Activated naive CD8-positive, alpha-beta T cell treated with anti-CD3 and anti-CD28 coated beads, Interleukin-2, amount 10 ng/mL, durations not matched to agents 7 days and 5 days (primary cell): ENCODE results near the gene LIPH. TPM values are rescaled to one million over a fixed set of nuclear protein-coding genes. Genes with fewer than 3 reads are reported as not detected.
"Not testable (repeated sequence)": the region's sequence is repeated elsewhere in the genome, so short reads cannot be mapped to it uniquely, and the experiment has no call there.

Experiments used
- ATAC-seq: fragments of 150-1000 bp; cut with Tn5 transposase; one replicate; pipeline ENCODE4 v1.10.0; 2021; ENCODE audit warnings: low read depth, moderate library complexity
- POLR2A ChIA-PET: fragments of 350-600 bp; sonication (Branson Sonifier 250); formaldehyde crosslinking; loops from one replicate; lab custom pipeline; 2021; ENCODE audit warnings: antibody characterized with exemption; lab: Charles Lee
- DNase-seq: peaks from one replicate; pipeline ENCODE4 v3.0.0; 2021
- H3K27ac Mint-ChIP-seq: one replicate; pipeline ENCODE4 v1.8.0; 2022; ENCODE audit warnings: mild to moderate bottlenecking, mixed read lengths
- H3K27me3 Mint-ChIP-seq: one replicate; pipeline ENCODE4 v1.8.0; 2022; ENCODE audit warnings: mild to moderate bottlenecking, moderate library complexity, mixed read lengths
- H3K36me3 Mint-ChIP-seq: one replicate; pipeline ENCODE4 v1.8.0; 2021; ENCODE audit warnings: mild to moderate bottlenecking, mixed read lengths
- H3K4me1 Mint-ChIP-seq: one replicate; pipeline ENCODE4 v1.8.0; 2021; ENCODE audit warnings: mixed read lengths
- H3K4me3 Mint-ChIP-seq: one replicate; pipeline ENCODE4 v1.8.0; 2022; ENCODE audit warnings: mild to moderate bottlenecking, moderate library complexity, mixed read lengths
- H3K9me3 Mint-ChIP-seq: one replicate; pipeline ENCODE4 v1.8.0; 2021; ENCODE audit warnings: mixed read lengths
- total RNA-seq, 2 experiments: library from RNA; stranded (reverse); gene quantifications; one replicate each; pipeline ENCODE4 v1.2.3, GENCODE V29; 2021

LIPH gene
- total RNA-seq, result not detected

DNA sequence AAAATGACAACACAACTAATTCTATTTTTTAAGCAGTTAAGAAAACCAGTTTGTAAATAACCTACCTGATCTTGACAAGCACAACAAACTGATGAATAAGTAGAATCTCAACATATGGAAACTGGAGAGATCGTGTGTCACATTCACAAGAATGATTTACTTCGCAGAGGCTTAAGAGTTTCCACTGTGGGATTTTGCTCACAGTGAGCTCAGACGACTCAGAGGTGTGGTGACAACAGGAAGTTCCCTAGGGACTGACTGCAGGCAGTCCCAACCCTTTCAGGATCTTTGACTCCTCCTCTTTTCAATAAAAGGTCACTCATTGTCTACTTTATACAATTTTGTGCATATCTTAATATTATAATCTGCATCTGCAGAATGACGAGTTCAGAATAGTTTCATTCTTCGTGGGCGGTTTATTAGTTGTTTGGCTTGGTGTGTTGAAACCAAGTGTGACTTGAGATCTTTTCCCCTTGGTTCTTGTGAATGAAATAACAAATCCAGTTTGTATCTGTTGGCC is at the start of gene LIPH:
TSS of gene LIPH (minus strand) at position 231 of the 520 bp plus-strand sequence. CDS start at position 114, 117 bp downstream.
- no peak within 1 kb of the TSS for H3K27ac Mint-ChIP-seq
- POLR2A ChIA-PET, result no interaction called here
- H3K27me3 Mint-ChIP-seq, result no peaks in the 10 kb centered on the region
- H3K4me1 Mint-ChIP-seq, result no peaks in the 10 kb centered on the region
- no peak within 1 kb of the TSS for H3K4me3 Mint-ChIP-seq
- DNase-seq, result no peak
- H3K36me3 Mint-ChIP-seq, result no peaks in the 10 kb centered on the region
- H3K9me3 Mint-ChIP-seq, result no peaks in the 10 kb centered on the region
- no peak for ATAC-seq

DNA sequence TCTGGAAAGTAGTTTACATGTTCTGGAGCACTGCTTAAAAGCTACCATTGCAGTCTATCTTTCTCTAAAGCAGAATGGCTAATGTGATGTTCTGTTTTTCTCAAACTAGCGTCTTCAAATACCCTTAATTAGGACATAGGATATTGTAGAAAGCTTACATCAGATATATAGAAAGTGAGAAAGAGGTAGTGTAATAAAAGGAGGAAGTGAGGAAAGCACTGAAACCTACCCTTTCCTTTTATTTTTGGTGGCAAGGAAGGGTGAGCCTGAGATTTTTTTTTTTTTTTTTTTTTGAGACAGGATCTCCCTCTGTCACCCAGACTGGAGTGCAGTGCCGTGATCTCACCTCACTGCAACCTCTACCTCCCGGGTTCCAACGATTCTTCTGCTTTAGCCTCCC is 43.1 kb upstream of the LIPH start:
- peak overlapping the region; percentile 16 for H3K27ac Mint-ChIP-seq
- POLR2A ChIA-PET, result interaction anchor here (2.0 kb wide), 1 partner anchor 9 kb away, joined by 6 read pairs; the partner anchor contains the start of gene SENP2
- DNase-seq, result no peak
- H3K4me3 Mint-ChIP-seq, result no peak overlapping the region
- no peak for ATAC-seq
- no peaks in the 10 kb centered on the region for H3K9me3 Mint-ChIP-seq
- H3K36me3 Mint-ChIP-seq, result peaks cover 12% of the 10 kb centered on the region
- H3K4me1 Mint-ChIP-seq, result peaks cover 7% of the 10 kb centered on the region
- no peaks in the 10 kb centered on the region for H3K27me3 Mint-ChIP-seq

DNA sequence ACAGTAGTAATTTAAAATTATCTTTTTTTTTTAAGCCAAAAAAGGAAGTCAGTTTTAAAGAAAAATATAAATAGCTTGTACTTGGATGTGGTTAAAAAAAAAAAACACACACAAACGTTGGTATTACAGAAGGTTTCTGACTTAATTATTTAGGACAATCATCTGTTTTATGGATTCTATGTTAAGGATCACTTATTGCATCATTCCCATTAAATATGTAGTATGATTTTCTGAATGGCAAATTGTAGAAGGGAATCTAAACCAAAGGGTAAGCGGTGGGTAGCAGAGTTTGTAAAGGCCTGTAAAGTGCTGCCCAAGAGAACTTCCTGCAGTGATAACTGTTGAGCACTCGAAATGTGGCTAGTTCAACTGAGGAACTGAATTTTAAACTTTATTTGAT is 41.7 kb upstream of the LIPH start:
- no peak overlapping the region for H3K4me3 Mint-ChIP-seq
- H3K9me3 Mint-ChIP-seq, result no peaks in the 10 kb centered on the region
- DNase-seq, result no peak
- POLR2A ChIA-PET, result no interaction called here
- H3K27me3 Mint-ChIP-seq, result no peaks in the 10 kb centered on the region
- no peak overlapping the region for H3K27ac Mint-ChIP-seq
- peaks cover 12% of the 10 kb centered on the region for H3K36me3 Mint-ChIP-seq
- no peak for ATAC-seq
- peaks cover 9% of the 10 kb centered on the region for H3K4me1 Mint-ChIP-seq

DNA sequence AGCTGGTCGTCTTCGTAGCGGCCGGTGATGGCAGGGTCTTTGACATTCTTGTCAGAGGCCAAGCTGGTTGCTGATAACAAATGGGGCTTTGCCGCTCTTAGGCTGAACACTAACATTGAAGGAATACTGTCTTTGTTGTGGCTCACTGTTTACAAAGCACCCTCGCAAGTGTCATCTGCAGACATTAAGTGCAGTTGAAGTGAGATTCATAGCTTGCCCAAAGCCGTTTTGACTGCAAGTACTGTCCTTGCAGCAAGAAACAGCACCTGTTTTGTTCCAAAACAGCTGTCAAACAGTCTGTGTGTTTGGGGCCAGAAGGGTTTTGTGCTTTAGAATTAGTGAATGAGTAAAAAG is 34.3 kb upstream of the LIPH start:
- ATAC-seq, result no peak
- Mint-ChIP-seq H3K4me3 (peak overlapping the region; percentile 85), H3K9me3 (no peaks in the 10 kb centered on the region), H3K27ac (peak overlapping the region; percentile 91), H3K27me3 (no peaks in the 10 kb centered on the region), H3K36me3 (peaks cover 6% of the 10 kb centered on the region), H3K4me1 (peaks cover 24% of the 10 kb centered on the region)
- POLR2A ChIA-PET, result interaction anchor here (0.6 to 2.1 kb wide), 11 partner anchors 9 to 357 kb away, joined by 3 to 13 read pairs (median 4); partner anchors contain the start of genes TMEM41A and TRA2B
- no peak for DNase-seq

DNA sequence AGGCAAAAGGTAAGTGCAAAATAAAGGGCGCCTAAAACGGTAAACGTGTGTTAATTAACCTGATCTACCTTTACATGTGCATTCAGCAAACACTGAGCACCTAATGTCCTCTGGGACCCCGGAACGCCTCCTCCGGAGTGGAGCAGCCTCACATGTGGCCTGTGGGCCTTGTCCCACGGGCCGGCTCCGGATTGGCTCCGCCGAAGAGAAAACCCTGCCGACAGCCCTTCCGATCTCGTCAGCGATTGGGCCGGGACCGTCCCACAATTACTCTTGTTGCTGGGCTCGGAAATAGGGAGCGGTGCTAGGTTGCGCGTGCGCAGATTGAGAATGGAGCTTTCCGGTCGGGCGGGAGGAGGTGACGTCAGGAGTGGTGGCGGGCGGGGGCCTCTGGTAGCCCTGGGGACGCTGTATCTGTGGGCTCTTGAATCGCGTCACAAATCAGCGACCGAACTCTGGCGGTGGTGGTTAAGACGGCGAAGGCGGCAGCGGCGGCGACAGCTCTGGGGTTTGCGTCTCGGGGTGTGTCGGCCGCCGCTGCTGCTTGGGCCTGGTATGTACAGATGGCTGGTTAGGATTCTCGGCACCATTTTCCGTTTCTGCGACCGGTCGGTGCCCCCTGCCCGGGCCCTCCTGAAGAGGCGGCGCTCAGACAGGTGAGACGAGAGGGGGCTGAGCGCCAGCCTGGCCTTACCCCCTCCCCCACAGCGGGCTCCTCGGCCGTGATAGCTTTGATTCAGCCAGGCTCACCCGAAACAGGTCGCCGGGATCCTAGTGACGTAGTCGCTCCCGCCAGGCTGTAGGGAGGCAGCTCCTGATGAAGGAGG is 33.7 kb upstream of the LIPH start, which contains the start of gene SENP2:
TSS of gene SENP2 (plus strand) at position 437 of the 827 bp plus-strand sequence. CDS start at position 556, 119 bp downstream.
- DNase-seq (peak; percentile 98), ATAC-seq (peak; percentile 97)
- H3K36me3 Mint-ChIP-seq, result peaks cover 6% of the 10 kb centered on the region
- POLR2A ChIA-PET, result interaction anchor here (1.0 to 2.1 kb wide), 10 partner anchors 10 to 357 kb away, joined by 3 to 13 read pairs (median 4); partner anchors contain the start of genes TMEM41A and TRA2B
- H3K4me1 Mint-ChIP-seq, result peaks cover 24% of the 10 kb centered on the region
- H3K4me3 Mint-ChIP-seq, result peak within 1 kb of the TSS; percentile 85
- H3K9me3 Mint-ChIP-seq, result no peaks in the 10 kb centered on the region
- peak within 1 kb of the TSS; percentile 91 for H3K27ac Mint-ChIP-seq
- H3K27me3 Mint-ChIP-seq, result no peaks in the 10 kb centered on the region

DNA sequence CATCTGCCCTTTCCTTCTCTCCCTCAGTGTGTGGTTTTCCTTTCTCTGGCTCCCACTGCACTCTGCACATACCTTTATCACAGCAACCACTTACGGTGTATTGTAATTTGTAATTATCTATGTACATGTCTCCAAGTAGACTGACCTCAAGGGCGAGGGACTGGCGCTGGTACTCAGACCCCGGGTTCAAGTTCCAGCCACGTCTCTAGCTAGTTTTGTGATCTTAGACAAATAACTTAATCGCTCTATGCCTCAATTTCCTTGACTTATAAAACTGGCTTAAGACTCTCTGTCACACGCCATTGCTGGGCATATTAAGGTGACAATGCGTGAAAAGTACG is 33.1 kb upstream of the LIPH start:
- Mint-ChIP-seq H3K36me3 (peaks cover 4% of the 10 kb centered on the region), H3K4me1 (peaks cover 24% of the 10 kb centered on the region), H3K27me3 (no peaks in the 10 kb centered on the region), H3K4me3 (peak overlapping the region; percentile 85), H3K9me3 (no peaks in the 10 kb centered on the region), H3K27ac (peak overlapping the region; percentile 91)
- POLR2A ChIA-PET, result interaction anchor here (1.0 to 1.9 kb wide), 6 partner anchors 10 to 358 kb away, joined by 3 to 13 read pairs (median 4); partner anchors contain the start of gene TMEM41A
- DNase-seq (no peak), ATAC-seq (no peak)

DNA sequence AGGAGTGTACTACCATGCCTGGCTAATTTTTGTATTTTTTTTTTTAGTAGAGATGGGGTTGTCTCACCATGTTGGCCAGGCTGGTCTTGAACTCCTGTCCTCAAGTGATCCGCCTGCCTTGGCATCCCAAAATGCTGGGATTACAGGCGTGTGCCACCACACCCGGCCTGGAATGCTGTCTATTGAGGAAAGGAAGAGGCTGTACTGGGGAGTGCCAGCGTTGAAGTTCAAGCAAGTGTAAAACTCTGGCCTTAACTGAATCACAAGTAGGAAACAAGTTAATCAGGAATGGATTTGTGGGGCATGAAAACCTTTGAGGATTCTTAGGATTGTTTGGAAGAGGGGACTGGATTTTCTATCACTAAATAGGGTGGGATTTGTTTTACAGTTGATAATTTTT is 32.3 kb upstream of the LIPH start:
- H3K27me3 Mint-ChIP-seq, result no peaks in the 10 kb centered on the region
- DNase-seq (no peak), ATAC-seq (no peak)
- peak overlapping the region; percentile 65 for H3K27ac Mint-ChIP-seq
- POLR2A ChIA-PET, result no interaction called here
- peaks cover 4% of the 10 kb centered on the region for H3K36me3 Mint-ChIP-seq
- peak overlapping the region; percentile 22 for H3K4me3 Mint-ChIP-seq
- peaks cover 24% of the 10 kb centered on the region for H3K4me1 Mint-ChIP-seq
- H3K9me3 Mint-ChIP-seq, result no peaks in the 10 kb centered on the region

DNA sequence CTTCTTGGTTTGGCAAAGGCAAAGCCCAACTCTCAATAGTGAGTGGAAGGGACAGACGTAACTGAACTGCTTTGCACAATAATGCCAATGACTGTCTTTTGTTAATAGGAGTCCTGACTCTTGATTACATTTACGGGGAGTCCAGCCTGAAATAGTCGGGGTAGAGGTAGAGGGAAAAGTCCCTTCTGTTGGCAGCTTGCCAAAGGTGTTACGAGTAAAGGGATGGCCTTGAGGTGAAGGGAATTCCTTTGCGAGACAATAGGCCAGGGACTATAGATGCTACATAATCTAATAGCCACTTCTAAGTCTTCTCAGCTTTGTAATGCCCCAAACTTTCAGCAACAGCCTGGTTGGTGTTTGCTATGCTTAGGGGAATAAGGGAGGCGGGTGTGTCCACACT is 31.5 kb upstream of the LIPH start:
- Mint-ChIP-seq H3K27me3 (no peaks in the 10 kb centered on the region), H3K9me3 (no peaks in the 10 kb centered on the region), H3K4me1 (peaks cover 22% of the 10 kb centered on the region), H3K4me3 (no peak overlapping the region), H3K27ac (no peak overlapping the region), H3K36me3 (peaks cover 4% of the 10 kb centered on the region)
- POLR2A ChIA-PET, result interaction anchor here (0.5 kb wide), 1 partner anchor 8 kb away, joined by 4 read pairs; no protein-coding TSS in a partner anchor
- ATAC-seq (no peak), DNase-seq (no peak)

DNA sequence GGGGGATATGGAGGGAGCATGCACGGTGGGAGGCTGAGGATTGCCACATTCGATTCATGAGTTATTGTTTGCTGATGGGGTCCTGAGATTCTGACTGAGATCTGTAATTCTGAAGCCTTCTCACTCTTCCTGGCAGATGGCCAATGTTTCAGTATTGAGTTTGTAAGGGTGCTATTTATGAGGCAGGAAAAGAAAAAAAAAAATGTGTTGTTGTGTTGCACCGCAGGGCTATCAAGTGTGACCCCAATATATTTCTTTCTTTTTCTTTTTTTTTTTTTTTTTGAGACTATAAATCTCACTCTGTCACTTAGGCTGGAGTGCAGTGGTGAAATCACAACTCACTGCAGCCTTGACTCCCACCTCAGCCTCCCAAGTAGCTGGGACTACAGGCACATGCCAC is 30.5 kb upstream of the LIPH start:
- Mint-ChIP-seq H3K36me3 (peaks cover 1% of the 10 kb centered on the region), H3K27me3 (no peaks in the 10 kb centered on the region), H3K4me3 (no peak overlapping the region), H3K27ac (no peak overlapping the region), H3K9me3 (no peaks in the 10 kb centered on the region), H3K4me1 (peaks cover 15% of the 10 kb centered on the region)
- no peak for DNase-seq
- no peak for ATAC-seq
- POLR2A ChIA-PET, result no interaction called here

DNA sequence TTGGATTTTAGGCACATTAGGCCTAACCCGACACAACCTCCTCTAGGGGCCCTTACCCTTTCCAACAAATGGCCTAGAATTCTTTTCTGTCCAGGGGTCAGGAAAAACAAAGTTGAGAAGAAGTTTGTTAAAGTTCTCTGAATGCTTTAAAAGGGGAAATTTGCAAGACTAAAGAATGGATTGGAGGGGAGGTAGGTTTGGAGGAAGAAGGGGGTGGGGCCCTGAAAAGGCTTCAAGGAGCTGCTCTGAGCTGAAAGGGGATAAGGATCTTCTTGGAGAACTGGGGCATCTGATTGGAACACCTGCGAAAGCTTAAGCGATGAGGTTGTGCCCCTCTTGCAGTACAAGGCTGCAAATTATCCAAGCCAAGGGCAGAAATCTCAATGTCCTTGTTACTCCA is 29.8 kb upstream of the LIPH start:
- no peaks in the 10 kb centered on the region for H3K27me3 Mint-ChIP-seq
- POLR2A ChIA-PET, result no interaction called here
- no peaks in the 10 kb centered on the region for H3K9me3 Mint-ChIP-seq
- H3K27ac Mint-ChIP-seq, result no peak overlapping the region
- peaks cover 1% of the 10 kb centered on the region for H3K36me3 Mint-ChIP-seq
- no peak overlapping the region for H3K4me3 Mint-ChIP-seq
- no peak for ATAC-seq
- no peak for DNase-seq
- H3K4me1 Mint-ChIP-seq, result peaks cover 14% of the 10 kb centered on the region

DNA sequence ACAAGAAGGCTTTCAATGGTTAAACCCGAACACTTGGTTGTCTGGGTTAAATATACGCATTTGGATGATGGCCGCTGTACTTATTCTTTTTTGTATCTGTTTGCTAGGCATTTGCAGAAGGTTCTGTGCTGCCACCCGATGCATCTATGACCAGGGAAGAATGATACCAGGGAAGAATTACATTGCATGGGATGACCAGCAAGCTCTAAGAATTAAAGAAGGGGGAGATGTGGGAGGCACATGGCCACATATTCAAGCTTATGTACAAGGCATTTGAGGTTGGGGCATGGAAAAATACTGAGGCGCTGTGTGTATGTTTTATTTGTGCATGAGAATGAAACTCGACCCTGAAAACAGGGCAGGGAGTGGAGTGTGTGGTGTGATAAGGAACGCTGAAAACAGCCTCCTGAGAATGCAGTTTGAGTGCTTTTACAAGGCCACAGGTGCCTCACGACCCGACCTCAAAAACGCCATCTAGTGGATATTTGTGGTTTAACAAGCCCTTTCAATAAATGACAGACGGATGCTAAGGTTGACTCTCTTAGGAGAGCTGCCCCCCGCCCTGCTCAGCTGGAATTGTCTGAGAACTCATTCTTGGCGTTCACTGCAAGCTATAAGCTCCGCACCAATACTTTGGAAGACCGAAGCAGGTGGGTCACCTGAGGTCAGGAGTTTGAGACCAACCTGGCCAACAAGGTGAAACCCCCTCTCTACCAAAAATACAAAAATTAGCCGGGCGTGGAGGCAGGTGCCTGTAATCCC is 22.9 kb upstream of the LIPH start:
- POLR2A ChIA-PET, result interaction anchor here (0.7 kb wide), 1 partner anchor 8 kb away, joined by 4 read pairs; no protein-coding TSS in a partner anchor
- not testable (repeated sequence) for H3K27me3 Mint-ChIP-seq, H3K36me3 Mint-ChIP-seq

DNA sequence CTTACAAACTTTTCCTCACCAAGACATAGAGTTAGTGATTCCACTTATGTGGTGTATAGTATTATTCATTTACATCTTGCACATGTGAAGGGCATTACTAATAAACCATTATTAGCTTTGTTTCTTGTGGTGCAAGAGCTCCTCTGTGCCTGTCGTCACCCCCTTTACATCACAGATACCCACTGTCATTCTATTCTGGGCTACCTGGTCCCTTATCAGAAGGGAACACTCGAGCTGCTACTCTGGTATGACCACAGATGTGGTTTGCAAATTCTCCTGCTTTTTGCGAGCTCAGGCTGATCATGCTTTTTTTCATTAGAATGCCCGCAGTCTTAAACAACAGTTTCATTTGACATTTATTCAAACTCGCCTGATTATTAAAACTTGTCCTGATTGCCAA is 19.8 kb upstream of the LIPH start:
- ATAC-seq (no peak), DNase-seq (no peak)
- H3K4me3 Mint-ChIP-seq, result no peak overlapping the region
- H3K27ac Mint-ChIP-seq, result no peak overlapping the region
- H3K4me1 Mint-ChIP-seq, result peaks cover 6% of the 10 kb centered on the region
- POLR2A ChIA-PET, result no interaction called here
- no peaks in the 10 kb centered on the region for H3K27me3 Mint-ChIP-seq
- no peaks in the 10 kb centered on the region for H3K36me3 Mint-ChIP-seq
- peaks cover 5% of the 10 kb centered on the region for H3K9me3 Mint-ChIP-seq

More for the DNA sequence above, 22.9 kb upstream of the LIPH start:
- H3K4me3 Mint-ChIP-seq, H3K4me1 Mint-ChIP-seq, DNase-seq, H3K27ac Mint-ChIP-seq, H3K9me3 Mint-ChIP-seq: not testable (repeated sequence)
- ATAC-seq, result peak; percentile 86

DNA sequence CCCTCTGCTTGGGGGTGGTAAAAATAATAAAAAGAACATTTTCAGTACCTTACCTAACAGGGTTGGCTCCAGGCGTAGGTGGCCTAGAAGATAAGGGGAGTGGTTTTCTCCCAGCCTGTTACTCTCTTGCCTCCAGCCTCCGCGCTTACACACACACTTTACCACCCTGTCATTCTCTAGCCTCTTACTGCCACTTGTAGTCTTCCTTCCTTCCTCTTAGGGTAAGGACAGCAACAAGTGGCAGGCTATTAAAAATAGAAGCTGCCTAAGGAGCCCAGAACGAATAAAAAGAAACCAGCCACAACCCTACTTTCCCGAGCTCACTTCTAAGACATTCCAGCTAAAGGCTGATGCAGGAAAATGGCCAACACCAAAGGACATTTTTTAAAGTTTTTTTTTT is 9.6 kb upstream of the LIPH start:
- ATAC-seq, result no peak
- no peaks in the 10 kb centered on the region for H3K9me3 Mint-ChIP-seq
- POLR2A ChIA-PET, result no interaction called here

More for the DNA sequence above, 9.6 kb upstream of the LIPH start:
- no peak for DNase-seq
- H3K4me3 Mint-ChIP-seq, result no peak overlapping the region
- no peaks in the 10 kb centered on the region for H3K36me3 Mint-ChIP-seq
- peaks cover 2% of the 10 kb centered on the region for H3K27me3 Mint-ChIP-seq
- peaks cover 11% of the 10 kb centered on the region for H3K4me1 Mint-ChIP-seq
- H3K27ac Mint-ChIP-seq, result no peak overlapping the region
